Measurements from ENCODE around the gene TMEM125.

Gene TMEM125

GRCh38 chr1:43288058-43288784 lies 18.4 kb downstream of the TMEM125 start:
- no peak for DNase-seq
- Mint-ChIP-seq H3K4me3 (no peak overlapping the region), H3K27me3 (ENCODE audit: low read depth, poor library complexity) (peaks cover 9% of the 10 kb centered on the region), H3K9me3 (no peaks in the 10 kb centered on the region), H3K36me3 (ENCODE audit: low read depth) (no peaks in the 10 kb centered on the region), H3K4me1 (peaks cover 30% of the 10 kb centered on the region), H3K27ac (no peak overlapping the region)
- no peak for TF ChIP-seq CTCF (IDR thresholded peaks at IDR 0.05)

- Mint-ChIP-seq H3K4me3 (no peak overlapping the region), H3K4me1 (peaks cover 30% of the 10 kb centered on the region), H3K27me3 (ENCODE audit: low read depth, poor library complexity) (peaks cover 7% of the 10 kb centered on the region), H3K27ac (no peak overlapping the region), H3K9me3 (no peaks in the 10 kb centered on the region), H3K36me3 (ENCODE audit: low read depth) (no peaks in the 10 kb centered on the region)
- TF ChIP-seq CTCF (IDR thresholded peaks at IDR 0.05): no peak
- no peak for DNase-seq
Observed at GRCh38 chr1:43288785-43289706, 19.3 kb downstream of the TMEM125 start.

GRCh38 chr1:43292216-43292615 lies 22.4 kb downstream of the TMEM125 start:
- no peak for DNase-seq
- TF ChIP-seq CTCF (IDR thresholded peaks at IDR 0.05): no peak
- H3K36me3 Mint-ChIP-seq (ENCODE audit: low read depth): no peaks in the 10 kb centered on the region
- H3K4me3 Mint-ChIP-seq: no peak overlapping the region
- peaks cover 24% of the 10 kb centered on the region for H3K4me1 Mint-ChIP-seq
- no peaks in the 10 kb centered on the region for H3K9me3 Mint-ChIP-seq
- H3K27ac Mint-ChIP-seq: no peak overlapping the region
- H3K27me3 Mint-ChIP-seq (ENCODE audit: low read depth, poor library complexity): no peaks in the 10 kb centered on the region

- Mint-ChIP-seq H3K4me3 (no peak overlapping the region), H3K27ac (no peak overlapping the region), H3K4me1 (peaks cover 24% of the 10 kb centered on the region), H3K27me3 (ENCODE audit: low read depth, poor library complexity) (no peaks in the 10 kb centered on the region), H3K36me3 (ENCODE audit: low read depth) (no peaks in the 10 kb centered on the region), H3K9me3 (no peaks in the 10 kb centered on the region)
- TF ChIP-seq CTCF (IDR thresholded peaks at IDR 0.05): no peak
- no peak for DNase-seq
Observed at GRCh38 chr1:43292679-43293078, 22.9 kb downstream of the TMEM125 start.

GRCh38 chr1:43293176-43293575 lies 23.4 kb downstream of the TMEM125 start:
- no peaks in the 10 kb centered on the region for H3K9me3 Mint-ChIP-seq
- no peak overlapping the region for H3K4me3 Mint-ChIP-seq
- H3K27ac Mint-ChIP-seq: no peak overlapping the region
- DNase-seq: no peak
- no peaks in the 10 kb centered on the region for H3K27me3 Mint-ChIP-seq (ENCODE audit: low read depth, poor library complexity)
- peaks cover 24% of the 10 kb centered on the region for H3K4me1 Mint-ChIP-seq
- no peak for TF ChIP-seq CTCF (IDR thresholded peaks at IDR 0.05)
- no peaks in the 10 kb centered on the region for H3K36me3 Mint-ChIP-seq (ENCODE audit: low read depth)

Data from nephron progenitor cell (in vitro differentiated cells).